PC-9 (cell line): ENCODE measurements around the gene SF3B2.

Experiments
- CTCF ChIP-seq: fragments of 200-600 bp; sonication (generic); conservative IDR thresholded peaks from 2 replicates; pipeline ENCODE4 v1.6.1; 2017; ENCODE audit warnings: mixed run types, antibody characterized with exemption, mild to moderate bottlenecking, moderate library complexity
- EZH2 ChIP-seq: fragments of 200-600 bp; sonication (generic); IDR thresholded peaks from 2 replicates; pipeline ENCODE4 v1.8.0; 2017; ENCODE audit warnings: antibody characterized with exemption, low read depth

GRCh38 chr11:66051766-66052663, at the start of gene SF3B2:
- TF ChIP-seq CTCF (no peak), EZH2 (no peak)
